HG03139 (cell line): ENCODE data around the gene NDUFC1.
A peak's percentile ranks its signal among the peaks of the same experiment; 100 is the strongest.
"Not testable (repeated sequence)": the region's sequence is repeated elsewhere in the genome, so short reads cannot be mapped to it uniquely, and the experiment has no call there.

Experiments
- ATAC-seq: cut with Tn5 transposase; IDR thresholded peaks from one replicate; pipeline ENCODE4 v1.9.1; 2021; ENCODE audit not compliant: unreplicated experiment

NDUFC1 gene

DNA sequence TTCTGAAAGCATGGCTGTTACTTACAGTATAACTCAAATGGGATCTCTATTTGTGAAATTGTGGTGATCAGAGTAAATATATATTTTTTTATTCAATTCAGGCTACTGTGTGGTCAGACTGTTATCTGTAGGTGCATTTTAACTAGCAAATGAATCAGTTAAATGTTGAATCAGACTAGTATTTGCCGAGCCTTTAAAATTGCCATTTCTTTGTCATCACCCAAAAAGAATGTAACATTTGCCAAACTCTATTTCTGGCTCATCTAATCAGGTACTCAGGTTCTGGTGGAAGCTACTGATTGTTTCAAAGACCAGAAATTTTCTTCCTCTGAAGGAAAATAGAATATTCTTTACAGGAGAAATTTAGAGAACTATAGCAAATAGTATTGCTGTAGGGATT, 2.7 kb downstream of the NDUFC1 start:
- no peak for ATAC-seq

DNA sequence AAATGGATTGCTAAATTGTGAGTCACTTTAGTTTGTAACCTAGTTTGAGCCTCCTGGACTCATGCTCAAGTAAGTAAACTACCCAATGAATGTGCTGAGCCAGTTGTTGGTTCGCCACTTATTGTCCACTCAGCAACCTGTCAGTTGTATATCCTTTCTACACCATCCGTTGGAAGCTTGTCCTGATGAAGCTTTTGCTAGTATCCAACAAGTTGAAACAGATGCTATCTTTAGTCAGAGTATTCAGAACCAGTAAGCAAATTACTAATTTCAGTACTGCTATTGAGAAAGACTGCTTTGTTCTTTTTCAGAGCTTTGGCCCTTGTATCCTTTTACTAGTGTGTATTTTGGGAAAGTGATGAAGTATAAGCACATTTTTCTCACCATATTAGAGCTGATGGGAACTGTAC, 5.3 kb downstream of the NDUFC1 start:
- ATAC-seq: no peak

DNA sequence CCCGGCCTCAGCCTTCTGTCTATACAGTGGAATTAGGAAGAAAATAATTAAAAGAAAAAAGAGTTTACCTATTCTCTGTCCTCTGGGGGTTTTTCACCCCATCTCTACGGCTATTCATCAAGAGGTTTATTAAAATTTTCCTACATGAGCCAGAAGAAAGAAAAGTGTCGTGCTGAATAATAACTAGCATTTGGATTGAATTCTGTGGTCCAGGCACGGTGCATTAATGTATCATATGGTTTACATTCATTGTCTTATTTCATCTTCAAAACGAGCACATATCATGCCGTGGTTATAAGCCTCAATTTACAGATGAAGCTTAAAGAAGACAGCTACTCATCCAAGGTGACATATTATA, 6.4 kb downstream of the NDUFC1 start:
- no peak for ATAC-seq

DNA sequence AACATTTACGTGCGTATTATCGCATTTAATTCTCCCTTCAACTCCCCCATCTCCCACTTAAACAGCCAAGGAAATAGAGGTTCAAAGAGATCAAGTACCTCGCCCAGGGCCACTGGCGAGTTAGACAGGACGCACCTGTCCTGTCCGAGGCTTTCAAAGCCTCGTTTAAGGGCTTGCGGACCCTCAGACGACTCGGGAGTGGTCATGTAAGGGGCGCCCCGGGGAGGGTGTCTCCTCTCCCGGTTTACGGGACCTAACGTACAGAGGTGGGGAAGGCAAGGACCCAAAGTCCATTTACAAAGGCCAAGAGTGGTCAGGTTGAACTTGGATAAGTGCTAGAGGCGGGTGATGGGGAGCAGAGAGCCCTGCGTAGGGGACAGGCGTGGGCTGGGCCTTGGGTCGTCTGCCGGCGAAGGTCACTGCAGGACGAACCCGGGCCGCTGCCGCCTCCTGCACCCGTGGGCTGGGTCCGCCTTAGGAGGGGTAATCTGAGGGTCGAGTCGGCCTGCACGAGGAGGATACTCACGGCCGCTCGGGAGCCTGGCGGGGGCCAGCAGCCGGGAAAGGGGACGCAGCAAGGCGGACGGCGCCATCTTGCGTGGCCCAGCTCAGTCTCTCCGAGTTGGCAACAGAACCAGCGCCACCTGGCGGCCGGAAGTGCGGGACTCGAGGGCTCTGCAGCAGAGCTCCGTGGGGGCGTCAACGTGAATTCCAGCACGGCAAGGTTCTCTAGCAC, 6.9 kb downstream of the NDUFC1 start:
- ATAC-seq: peak; percentile 92

DNA sequence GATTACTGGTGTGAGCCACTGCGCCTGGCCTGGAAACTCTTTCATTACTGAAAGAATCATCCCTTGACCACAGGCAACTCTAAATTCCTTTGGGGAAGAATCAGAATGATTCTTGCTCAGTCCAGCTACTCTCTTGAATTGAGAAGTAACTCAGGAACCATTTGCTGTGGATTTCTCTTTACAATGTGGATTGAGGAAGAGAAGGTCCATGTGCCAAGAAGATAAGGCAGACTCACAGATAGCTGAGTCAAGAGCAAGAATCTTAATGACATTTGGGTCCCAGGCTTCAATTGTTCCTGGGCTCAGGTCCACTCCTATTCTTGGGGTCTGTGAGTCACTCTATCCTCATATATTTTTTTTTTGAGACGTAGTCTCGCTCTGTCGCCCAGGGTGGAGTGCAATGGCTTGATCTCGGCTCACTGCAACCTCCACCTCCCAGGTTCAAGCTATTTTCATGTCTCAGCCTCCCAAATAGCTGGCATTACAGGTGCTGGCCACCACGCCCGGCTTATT, 16.0 kb downstream of the NDUFC1 start:
- ATAC-seq: no peak

GRCh38 chr4:139282721-139283075, 19.6 kb downstream of the NDUFC1 start:
- ATAC-seq: no peak

- ATAC-seq: no peak
Observed at GRCh38 chr4:139282065-139282720, 20.1 kb downstream of the NDUFC1 start.

GRCh38 chr4:139279760-139280620, 22.3 kb downstream of the NDUFC1 start, which contains the start of gene MGARP:
TSS of gene MGARP (minus strand) at chr4:139280225. CDS start at chr4:139280158, 67 bp downstream.
- no peak for ATAC-seq

- ATAC-seq: no peak
Observed at GRCh38 chr4:139278912-139279759, 23.1 kb downstream of the NDUFC1 start.

DNA sequence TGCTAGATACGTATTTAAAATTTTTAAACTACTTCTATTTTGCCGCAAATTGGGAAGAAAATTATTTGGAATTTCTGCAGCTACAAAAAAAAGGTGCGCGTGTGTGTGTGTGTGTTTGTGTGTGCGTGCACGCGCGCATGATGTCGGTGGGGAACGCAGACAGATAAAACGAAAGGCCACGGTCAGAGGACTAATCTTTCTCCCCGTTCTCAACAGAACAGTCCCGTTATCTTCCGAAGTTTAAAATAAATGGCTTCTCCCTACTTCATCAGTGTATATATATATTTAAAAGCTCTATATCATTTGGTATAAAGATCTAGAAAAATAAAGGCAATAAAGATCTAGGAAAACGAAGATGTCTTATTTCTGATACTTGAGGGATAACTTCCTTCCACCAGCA, 23.8 kb downstream of the NDUFC1 start:
- ATAC-seq: no peak

GRCh38 chr4:139275281-139275735, 27.0 kb downstream of the NDUFC1 start:
- ATAC-seq: no peak

DNA sequence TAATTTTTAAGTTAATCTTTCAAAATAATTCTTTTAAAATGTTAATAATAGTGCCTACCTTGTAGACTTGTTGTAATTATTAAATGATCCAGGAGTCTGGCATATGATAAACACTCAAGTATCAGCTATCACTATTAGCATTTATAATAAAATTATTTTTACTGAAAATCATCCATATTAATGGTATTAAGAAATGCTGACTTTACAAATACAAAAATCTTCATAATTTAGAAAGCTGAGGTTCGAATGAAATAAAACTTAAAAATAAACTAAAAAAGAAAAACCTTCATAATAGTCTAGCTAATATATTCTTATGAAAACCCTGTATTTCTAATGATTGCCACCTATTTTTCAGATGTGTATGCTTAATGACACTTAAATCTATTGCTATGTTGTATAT, 27.5 kb downstream of the NDUFC1 start:
- ATAC-seq: no peak

DNA sequence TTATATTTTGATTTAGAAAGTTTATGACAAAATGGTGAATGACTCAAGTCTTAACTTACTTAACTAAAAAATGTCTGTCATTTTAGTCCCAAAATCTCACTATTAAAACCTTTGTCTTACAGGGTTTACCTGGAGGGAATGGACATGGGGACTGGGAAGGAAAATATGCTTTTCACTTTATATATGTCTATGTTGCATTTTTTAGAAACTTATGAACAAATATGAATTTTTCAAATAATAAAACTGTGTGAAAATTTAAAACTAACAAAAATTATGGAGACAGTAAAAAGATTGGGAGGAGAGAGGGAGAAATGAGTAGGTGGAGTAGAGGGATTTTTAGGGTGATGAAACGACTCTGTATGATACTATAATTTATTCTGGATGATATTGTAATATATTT, 28.4 kb downstream of the NDUFC1 start:
- no peak for ATAC-seq

- ATAC-seq: no peak
Observed at GRCh38 chr4:139267301-139267700, 35.0 kb downstream of the NDUFC1 start.

GRCh38 chr4:139266583-139267257, 35.6 kb downstream of the NDUFC1 start:
- peak; percentile 95 for ATAC-seq

GRCh38 chr4:139266208-139266582, 36.1 kb downstream of the NDUFC1 start:
- ATAC-seq: no peak

DNA sequence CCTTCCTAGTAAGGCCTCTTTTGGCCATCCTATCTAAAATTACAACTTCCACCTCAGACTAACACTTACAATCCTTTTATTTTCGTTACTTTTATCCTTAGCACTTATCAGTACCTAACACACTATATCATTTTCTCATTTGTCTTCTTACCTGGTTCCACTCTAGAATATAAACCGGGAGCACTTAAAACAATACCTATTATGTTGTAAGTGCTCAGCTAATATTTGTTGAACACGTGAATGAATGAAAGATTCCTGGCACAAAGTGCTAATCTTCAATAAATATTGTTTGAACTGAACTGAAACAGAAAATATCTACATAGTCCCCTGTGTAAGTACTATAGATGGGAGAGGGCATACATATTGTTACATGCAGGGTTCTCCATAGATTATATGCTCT, 36.6 kb downstream of the NDUFC1 start:
- ATAC-seq: no peak

GRCh38 chr4:139256349-139256748, 45.9 kb downstream of the NDUFC1 start:
- ATAC-seq: no peak

- ATAC-seq: not testable (repeated sequence)
Observed at GRCh38 chr4:139255581-139255980, 46.7 kb downstream of the NDUFC1 start.

DNA sequence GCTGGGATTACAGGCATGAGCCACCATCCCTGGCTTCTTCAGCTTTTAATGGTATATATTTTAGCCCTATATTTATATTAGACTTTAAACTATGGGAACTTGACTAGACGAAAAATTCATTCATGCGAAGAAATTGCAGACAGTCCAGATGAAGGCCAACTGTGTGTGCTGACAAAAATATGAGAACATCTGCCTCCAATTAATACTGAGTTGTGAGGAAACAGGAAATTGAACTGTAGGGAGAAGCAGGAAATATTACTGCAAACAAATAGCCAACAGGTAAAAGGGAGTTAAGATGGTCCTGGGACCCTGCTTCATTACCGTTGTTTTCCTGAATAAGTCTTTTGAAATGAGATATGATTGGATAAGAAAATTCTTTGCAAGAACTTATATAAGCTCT, 48.6 kb downstream of the NDUFC1 start:
- no peak for ATAC-seq
